Daoy (cell line): Measurements from ENCODE around the gene IGFL2. TPM values are rescaled to one million over a fixed set of nuclear protein-coding genes. Genes with fewer than 3 reads are reported as not detected.
"Not testable (repeated sequence)": the region's sequence is repeated elsewhere in the genome, so short reads cannot be mapped to it uniquely, and the experiment has no call there.

ENCODE experiments used
- DNase-seq: peaks from one replicate; pipeline ENCODE4 v3.0.0-alpha.2; 2015; ENCODE audit warnings: low read depth
- total RNA-seq: library from RNA; depleted of rRNA; stranded (reverse); fragments of >200 nt; shearing (Covaris generic); gene quantifications from 2 replicates; pipeline ENCODE4 v1.2.3, GENCODE V29; 2014

Gene IGFL2
- total RNA-seq, 1 experiment from 2014 or later = not detected

- DNase-seq = no peak
Measured at GRCh38 chr19:46142294-46142693, 5.7 kb upstream of the IGFL2 start.

- no peak for DNase-seq
Measured at GRCh38 chr19:46144756-46145155, 3.3 kb upstream of the IGFL2 start.

- no peak for DNase-seq
Measured at GRCh38 chr19:46147166-46147740, 785 bp upstream of the IGFL2 start.

DNA sequence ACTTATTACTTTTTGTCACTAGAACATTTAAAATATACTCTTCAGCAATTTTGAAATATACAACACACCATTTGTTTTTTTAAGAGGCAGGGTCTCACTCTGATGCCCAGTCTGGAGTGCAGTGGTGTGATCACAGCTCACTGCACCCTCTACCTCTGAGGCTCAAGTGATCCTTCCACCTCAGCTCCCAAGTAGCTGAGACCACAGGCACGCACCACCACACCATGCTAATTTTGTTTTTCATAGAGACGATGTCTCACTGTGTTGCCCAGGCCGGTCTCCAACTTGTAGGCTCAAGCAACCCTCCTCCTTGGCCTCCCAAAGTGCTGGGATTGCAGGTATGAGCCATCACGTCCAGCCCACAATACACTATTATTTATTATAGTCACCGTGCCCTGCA, 2.6 kb downstream of the IGFL2 start:
- no peak for DNase-seq

- DNase-seq = no peak
Measured at GRCh38 chr19:46155237-46155636, 7.2 kb downstream of the IGFL2 start.

DNA sequence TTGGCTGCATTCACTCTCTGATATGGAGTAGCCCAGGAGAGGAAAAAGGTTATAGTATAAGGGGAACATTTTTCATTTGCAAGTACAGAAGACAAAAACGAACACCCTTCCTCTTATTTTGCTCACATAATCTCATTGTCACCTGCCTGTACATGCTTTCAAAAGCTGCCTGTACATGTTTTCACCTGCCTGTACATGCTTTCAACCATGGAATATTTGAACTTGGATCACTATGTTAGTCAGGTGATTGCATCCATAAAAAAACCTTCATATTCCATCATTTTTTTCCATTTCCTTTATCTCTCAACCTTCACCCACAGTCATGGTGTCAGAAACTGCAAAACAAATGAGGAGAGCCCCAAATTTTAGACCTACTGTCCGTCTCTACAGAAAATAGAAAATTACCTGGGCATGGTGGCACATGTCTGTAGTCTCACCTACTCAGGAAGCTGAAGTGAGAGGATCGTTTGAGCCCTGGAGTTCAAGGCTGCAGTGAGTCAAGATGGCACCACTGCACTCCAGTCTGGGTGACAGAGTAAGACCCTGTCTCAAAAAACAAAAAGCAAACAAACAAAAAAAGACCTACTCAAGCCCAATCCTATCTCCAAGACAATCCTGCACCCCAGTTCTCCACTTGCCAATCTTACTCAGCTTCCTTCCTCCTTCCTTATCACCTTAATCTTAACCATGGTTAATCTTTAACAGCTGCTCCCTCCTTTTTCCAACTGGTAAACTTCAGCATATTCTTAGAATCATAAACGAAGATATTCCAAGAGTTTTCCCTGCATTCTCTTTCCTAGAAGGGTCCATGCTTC, 11.6 kb downstream of the IGFL2 start:
- DNase-seq = no peak

DNA sequence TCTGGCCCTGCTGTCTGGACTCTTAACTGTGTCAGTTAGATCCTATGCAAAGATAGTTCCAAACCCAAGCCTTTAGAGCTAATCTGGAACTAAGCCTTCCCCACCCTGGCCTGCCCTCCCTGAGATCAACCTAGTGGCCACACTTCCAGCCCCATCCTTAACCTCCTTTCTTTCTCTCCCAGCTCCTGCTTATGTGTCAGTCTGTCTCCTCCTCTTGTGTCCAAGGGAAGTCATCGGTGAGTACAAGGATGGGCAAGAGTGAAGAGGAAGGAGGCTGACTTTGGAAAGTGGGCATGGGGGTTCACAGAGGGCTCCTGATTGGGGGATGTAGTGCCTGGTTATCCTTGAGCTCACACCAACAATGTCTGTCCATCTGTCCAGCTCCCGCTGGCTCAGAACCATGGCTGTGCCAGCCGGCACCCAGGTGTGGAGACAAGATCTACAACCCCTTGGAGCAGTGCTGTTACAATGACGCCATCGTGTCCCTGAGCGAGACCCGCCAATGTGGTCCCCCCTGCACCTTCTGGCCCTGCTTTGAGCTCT, 12.3 kb downstream of the IGFL2 start:
- no peak for DNase-seq

DNA sequence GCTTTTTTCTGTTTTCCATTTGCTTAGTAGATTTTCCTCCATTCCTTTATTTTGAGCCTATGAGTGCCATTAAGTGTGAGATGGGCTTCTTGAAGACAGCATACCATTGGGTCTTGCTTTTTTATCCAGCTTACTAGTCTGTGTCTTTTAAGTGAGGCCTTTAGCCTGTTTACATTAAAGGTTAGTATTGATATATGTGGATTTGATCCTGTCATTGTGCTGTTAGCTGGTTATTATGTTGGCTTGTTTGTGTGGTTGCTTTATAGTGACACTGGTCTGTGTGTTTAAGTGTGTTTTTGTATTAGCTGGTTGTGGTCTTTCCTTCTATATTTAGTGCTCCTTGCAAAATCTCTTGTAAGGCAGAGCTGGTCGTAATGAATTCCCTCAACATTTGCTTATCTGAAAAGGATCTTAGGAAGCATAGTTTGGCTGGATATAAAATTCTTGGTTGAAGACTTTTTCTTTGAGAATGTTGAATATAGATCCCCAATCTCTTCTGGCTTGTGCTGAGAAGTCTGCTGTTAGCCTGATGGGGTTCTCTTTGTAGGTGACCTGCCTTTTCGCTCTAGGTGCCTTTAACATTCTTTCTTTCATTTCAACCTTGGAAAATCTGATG, 13.7 kb downstream of the IGFL2 start:
- DNase-seq = not testable (repeated sequence)

DNA sequence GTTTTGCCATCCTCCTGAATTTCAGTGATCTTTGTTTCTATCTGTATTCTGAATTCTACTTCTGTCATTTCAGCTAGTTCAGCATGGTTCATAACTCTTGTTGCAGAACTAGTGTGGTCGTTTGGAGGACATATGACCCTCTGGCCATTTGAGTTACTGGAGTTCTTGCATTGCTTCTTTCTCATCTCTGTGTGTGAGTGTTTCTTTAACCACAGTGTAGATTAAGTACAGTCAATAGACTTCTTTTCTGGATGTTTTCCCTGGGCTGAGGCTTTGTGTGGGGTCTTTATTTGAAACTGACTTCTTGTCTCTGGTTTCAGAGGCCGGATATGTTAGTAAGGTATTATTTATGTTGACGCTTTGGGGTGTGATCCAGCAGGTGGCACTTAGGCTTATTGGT, 14.7 kb downstream of the IGFL2 start:
- no peak for DNase-seq

GRCh38 chr19:46173886-46174480, 25.9 kb downstream of the IGFL2 start:
- no peak for DNase-seq

DNA sequence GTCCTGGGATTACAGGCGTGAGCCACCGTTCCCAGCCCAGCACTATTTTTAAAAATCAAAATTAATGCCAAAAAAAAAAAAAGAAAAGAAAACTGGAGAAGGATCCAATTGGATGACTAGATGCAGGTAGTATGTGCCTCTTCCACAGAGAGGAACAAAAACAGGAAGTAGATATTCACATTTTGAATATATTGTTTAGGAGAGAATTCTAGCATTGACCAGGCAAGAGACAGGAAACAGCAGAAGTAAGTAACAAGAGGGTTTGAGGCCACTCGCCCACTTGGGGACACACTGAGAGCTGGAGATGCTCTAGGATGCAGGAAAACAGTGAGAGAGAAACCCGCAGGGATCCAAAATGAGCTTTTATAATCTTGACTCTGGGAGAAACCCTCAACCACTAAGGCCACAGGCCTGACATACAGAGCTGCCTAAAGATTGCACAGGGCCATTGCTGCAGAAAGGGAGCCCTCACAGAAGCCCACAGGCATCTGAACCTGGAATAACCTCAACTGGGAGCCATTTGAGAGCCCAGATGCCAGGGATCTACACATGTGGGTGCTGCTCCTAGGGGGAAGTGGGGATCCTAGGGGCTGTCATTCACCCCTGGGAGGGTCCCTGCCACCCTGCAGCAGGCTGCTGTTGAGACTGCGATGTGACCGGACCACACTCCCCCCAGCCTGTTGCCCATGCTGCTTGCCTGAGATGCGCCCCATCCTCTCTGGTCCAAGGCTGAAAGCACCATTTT, 28.2 kb downstream of the IGFL2 start:
- no peak for DNase-seq

GRCh38 chr19:46179076-46179759, 31.2 kb downstream of the IGFL2 start:
- DNase-seq = no peak

GRCh38 chr19:46180701-46181387, 32.8 kb downstream of the IGFL2 start:
- peak; percentile 90 for DNase-seq

DNA sequence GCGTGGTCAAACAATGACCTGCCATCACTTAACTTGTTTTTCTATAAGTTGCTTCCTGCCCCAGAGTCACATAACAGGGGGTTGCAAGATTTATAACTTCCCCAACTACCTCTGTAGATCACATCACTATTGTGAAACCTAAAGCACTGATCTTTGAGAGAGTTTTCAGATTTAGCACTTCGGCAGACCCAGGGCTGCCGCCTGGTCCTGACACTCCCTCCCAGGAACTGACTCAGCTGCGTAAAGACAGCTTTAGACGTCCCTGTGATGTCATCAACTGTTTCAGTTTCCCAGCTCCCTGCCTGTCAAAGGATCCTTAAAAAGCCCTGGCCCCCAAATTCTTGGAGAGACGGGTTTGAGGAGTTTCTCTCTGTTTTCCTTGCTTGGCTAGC, 33.3 kb downstream of the IGFL2 start:
- peak; percentile 53 for DNase-seq

DNA sequence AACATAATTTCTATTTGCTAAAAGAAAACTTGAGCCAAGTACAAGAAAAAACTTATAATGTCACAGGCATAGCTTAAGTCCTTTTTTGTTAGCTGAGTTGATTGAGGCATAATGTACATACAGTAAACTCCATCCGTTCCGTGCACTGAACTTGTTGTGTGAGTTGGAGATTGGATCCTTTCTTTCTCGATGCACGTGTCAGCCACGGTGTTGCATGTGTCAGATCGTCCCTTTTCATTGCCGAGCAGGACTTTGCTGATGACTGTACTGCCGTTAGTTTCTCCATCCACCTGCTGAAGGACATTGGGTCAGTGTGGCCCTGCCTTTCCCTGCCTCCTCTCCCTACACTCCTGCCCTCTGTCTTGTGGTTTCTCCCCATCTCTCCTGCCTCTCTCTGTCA, 34.4 kb downstream of the IGFL2 start:
- DNase-seq = no peak

DNA sequence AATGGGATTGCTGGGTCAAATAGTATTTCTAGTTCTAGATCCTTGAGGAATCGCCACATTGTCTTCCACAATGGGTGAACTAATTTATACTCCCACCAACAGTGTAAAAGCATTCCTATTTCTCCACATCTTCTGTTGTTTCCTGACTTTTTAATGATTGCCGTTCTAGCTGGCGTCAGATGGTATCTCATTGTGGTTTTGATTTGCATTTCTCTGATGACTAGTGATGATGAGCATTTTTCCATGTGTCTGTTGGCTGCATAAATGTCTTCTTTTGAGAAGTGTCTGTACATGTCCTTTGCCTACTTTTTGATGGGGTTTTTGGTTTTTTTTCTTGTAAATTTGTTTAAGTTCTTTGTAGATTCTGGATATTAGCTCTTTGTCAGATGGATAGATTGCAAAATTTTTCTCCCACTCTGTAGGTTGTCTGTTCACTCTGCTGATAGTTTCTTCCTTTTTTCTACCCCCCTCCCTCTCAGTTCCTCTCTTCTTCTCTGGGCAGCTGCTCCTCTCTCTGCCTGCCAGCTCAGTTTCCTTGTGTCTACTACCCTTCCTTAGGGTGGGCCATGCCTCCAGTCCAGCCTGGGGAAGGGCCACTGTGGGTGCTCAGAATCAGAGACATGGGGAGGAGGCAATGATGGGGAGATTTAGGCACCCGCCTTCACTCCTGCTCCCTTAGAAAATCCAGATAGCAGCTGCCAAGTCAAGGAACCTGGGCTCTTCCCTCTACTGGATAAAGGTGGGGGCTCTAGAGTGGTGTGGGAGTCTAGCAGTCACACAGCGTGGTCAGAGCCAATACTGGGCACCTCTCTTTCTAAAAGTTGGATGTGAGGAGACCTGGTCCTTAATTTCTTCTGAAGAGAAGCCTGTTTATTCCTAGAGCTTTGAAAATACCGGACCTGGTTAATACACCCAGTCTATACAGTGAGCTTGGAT, 37.0 kb downstream of the IGFL2 start:
- DNase-seq = not testable (repeated sequence)

GRCh38 chr19:46186101-46186716, 38.2 kb downstream of the IGFL2 start:
- no peak for DNase-seq

DNA sequence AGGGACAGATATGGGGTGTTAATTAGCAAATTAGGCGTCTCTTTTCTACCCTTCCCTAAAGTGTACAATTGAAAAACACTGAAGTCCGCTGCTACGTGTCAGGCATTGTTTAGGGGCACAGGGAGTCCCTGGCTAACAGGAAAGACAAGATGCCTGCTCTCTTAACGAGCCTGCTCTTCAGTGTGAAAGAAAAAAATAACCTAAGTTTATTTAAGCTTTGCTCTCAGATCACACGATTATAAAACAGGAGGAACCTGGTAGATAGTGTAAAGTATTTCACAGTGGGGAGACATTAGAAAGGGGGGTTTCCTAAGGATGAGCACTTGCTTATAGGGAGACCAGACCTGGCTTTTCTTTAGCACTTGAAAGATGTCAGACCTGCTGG, 38.7 kb downstream of the IGFL2 start:
- no peak for DNase-seq
